GM21367 (cell line): ENCODE results near the gene FKBP8.

Experiments
- ATAC-seq: cut with Tn5 transposase; IDR thresholded peaks from one replicate; pipeline ENCODE4 v1.9.1; 2021; ENCODE audit not compliant: unreplicated experiment

FKBP8 gene

DNA sequence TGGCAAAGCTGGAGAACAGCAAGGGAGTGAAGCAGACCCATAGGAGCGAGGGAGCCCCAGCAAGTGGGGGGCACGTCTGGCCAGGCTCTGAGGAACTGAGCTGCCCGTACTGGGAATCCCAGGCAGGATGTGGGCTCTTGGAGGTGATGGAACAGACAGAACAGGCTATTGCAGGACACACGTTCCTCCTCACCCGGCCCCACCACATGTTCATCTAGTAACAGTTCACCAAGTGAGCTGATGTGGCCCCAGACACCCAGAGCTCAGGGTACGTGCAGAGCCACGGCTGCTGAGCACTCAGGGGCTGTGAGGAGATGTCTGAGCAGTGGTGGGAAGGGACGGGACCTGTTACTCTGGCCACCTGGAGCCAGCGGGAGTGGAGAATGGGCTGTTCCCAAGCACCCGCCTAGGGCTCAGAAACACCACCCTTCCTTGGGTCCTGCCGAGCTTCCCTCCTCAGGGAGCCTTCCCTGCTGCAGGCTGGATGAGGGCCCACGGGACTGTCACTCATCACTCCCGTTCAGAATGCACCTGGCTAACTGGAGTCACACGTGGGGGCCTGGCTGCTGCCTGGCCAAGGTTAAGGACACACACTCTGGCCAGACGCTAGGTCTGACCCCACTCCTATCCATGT, 39.9 kb downstream of the FKBP8 start:
- no peak for ATAC-seq

- no peak for ATAC-seq
These were observed 40.6 kb downstream of the FKBP8 start for GRCh38 chr19:18502638-18503294.

DNA sequence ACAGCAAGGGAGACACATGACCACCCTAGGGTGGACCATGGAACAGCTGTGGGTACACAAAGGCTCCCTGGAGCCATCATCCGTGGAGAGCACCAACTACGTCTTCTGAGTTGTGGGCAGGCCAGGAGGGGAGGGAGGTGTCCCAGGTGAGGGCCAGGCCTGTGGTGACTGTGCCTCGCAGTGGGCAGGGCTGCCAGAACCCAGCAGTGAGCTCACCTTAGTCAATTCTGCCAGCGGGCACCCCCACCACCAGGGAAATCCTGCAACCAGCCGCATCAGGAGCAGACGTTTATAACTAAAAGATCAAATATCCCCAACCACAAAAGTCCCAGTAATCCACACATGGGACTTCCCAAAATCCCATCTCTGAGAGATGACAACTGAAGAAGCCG, 41.1 kb downstream of the FKBP8 start:
- ATAC-seq, result no peak

GRCh38 chr19:18501832-18502231, 41.5 kb downstream of the FKBP8 start:
- ATAC-seq, result no peak

GRCh38 chr19:18501351-18501750, 42.0 kb downstream of the FKBP8 start:
- ATAC-seq, result no peak

- no peak for ATAC-seq
These were observed 42.6 kb downstream of the FKBP8 start for GRCh38 chr19:18500799-18501198.

DNA sequence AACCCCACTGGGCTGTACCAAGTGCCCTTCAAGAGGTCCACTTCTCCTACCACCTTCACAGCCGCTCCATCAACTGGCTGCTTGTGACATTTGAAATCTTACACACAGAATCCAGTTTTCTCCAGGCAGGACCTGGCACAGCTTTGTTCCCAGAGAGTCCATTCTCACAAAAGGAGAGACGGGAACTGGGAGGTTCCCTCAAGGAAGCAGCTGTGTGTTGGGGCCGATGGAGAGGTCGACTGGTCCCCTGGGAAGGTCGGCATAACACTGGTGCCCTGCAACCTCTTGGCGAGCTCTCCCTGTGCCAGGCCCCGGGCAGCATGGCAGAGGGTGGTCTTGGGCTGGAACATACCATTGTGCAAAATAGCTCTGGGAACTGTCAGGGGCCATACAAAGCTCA, 43.0 kb downstream of the FKBP8 start:
- no peak for ATAC-seq

DNA sequence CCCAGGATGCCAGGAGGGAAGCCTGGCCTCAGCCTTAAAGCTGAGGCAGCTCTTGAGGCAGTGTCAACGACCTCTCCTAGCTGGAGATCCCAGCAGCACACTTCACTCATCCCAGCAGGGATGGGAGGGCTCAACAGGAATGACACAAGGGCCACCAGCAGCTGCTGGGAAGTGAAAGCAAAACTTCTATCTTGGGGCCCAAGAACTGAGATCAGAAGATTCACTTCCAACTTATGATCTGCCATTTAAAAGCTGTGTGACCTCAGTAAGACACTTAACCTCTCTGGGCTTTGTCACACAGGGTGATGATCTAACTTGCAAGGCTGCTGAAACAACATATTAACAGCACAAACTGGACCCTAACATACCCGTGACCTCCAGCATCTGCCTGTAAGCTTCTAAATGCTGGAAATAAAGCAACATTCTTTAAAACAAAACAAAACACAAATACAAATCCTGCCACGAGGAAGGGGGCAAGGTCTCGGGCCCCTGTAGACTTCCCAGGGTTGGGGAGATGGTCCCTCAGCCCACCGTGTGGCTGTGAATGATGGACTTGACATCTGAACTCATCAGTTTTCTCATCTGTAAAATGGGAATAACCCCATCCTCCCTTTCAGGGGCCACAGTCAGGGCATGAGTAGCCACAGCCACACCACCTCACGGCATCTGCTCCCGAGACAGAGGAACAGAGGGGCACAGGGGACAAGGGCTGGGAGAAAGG, 44.2 kb downstream of the FKBP8 start:
- no peak for ATAC-seq

DNA sequence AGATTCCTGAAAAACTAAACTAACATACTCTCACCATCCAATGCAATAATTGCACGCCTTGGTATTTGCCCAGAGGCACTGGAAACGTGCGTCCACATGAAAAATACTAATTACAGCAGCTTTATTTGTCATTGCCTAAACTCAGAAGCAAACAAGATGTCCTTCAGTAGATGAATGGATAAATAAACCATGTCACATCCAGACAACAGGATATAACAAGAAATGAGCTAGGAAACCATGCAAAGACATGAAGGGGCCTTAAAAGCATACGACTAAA, 46.5 kb downstream of the FKBP8 start:
- no peak for ATAC-seq

- no peak for ATAC-seq
These were observed 47.0 kb downstream of the FKBP8 start for GRCh38 chr19:18496167-18496979.

GRCh38 chr19:18495204-18495911, 48.0 kb downstream of the FKBP8 start:
- no peak for ATAC-seq

- ATAC-seq, result no peak
These were observed 49.1 kb downstream of the FKBP8 start for GRCh38 chr19:18494267-18494607.

DNA sequence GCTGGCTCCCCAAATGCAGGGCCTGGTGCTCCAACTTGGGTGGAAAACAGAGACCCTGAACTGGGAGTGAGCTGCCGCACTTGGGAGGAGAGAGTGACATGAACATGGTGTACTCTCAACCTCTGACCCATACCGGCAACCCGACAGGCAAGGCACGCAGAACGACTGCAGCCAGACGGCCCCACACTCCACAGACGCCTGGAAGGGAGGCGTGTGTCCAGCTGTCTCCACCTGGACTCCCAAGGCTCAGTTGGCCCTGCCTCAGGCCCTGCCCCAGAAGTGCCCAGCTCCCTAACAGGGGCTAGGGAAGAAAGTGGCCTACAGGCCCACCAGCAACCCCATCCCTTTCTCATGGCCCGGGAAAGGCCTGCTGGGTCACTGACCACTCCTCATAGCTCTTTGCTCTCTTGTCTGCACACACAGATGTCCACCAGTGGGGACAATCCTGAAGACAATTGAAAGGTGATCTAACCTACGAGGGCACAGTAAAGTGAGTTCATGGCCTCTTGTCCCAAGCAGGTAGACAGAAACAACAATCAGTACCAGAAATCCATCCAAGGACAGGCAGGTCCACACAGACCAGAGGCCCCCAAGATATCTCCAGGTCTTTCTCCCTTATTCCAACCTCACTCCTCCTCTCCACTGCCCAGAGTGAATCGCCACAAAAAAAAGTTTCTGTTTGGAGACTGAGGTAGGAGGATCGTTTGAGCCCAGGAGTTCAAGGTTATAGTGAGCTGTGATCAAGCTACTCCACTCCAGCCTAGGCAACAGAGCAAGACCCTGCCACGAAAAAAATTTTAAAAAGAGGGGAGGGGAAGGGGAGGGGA, 49.7 kb downstream of the FKBP8 start:
- ATAC-seq, result no peak

- no peak for ATAC-seq
These were observed 51.1 kb downstream of the FKBP8 start for GRCh38 chr19:18491995-18492953.

DNA sequence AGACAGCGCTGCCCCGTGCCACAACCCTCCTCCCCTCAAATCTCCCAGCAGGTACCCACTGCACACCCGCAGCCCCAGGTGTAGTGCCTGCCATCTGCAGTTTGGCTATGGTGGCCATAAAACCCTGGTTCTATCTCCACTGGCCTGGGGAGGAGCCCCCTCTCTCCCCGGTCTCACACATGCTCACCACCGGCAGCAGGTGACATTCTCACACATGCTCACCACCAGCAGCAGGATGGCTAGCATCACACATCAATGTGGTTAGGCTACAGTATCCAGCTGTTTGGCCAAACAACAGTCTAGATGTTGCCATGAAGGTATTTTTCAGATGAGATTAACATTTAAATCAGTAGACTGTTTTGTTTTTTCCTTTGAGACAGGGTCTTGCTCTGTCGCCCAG, 52.6 kb downstream of the FKBP8 start:
- no peak for ATAC-seq

- no peak for ATAC-seq
These were observed 53.7 kb downstream of the FKBP8 start for GRCh38 chr19:18489627-18490184.

DNA sequence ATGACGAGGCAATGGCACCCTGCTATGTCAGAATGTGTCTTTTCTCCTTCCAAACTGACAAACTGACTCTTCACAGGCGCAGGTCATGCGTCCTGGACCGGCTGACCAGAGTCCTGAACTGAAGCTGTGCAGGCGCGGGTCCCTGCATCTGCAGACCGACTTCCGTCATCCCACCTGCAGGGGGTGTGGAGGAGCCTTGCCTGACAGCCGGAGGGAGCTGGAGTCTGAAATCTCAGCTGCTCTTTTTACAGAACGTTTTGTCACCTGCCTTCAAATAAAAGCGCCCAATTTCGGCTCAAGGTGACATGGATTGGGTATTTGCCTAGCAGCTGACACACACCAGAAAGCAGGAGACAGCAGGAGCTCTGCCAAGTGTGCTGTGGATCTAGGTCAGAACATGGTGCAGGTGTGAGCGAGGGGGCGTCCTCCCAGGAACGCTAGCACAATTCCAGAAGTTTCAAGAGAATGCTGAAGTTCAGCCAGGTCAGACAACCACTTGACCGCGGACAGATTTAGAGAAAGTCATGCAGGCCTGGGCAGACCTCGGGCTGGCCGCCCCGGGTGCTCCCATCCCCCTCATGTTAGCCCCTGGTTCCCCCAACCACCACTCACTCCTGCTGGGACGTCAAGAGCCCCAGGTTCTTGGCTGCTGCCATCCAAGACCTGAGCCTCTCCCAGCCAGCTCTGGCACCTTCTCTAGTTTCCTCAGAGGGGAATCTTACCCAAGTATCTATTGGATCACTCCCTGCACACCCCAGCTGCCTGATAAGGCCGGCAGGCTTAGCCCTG, 54.3 kb downstream of the FKBP8 start:
- ATAC-seq, result no peak

- ATAC-seq, result no peak
These were observed 55.0 kb downstream of the FKBP8 start for GRCh38 chr19:18488403-18488723.
